K562 (cell line): ENCODE measurements around the gene TMEM203. TPM values are rescaled to one million over a fixed set of nuclear protein-coding genes. Genes with fewer than 3 reads are reported as not detected.

Experiments
- ATAC-seq: fragments of 200-7000 bp; cut with Tn5 transposase; 3 replicates; pipeline ENCODE4 v1.9.1; 2020; ENCODE audit warnings: moderate library complexity
- BruUV-seq: library from RNA; stranded (reverse); fragments of 400-500 nt; replicated peaks from 2 replicates; lab custom pipeline; 2021; lab: Mats Ljungman, UMichigan
- CTCF ChIA-PET: fragments of 300-600 bp; formaldehyde crosslinking; extraction: SDS; loops from one replicate; lab custom pipeline; 2021; ENCODE audit warnings: low intra/inter-chr PET ratio; lab: Yijun Ruan, JAX
- POLR2A ChIA-PET: fragments of 300-600, 350-650 bp; sonication (Branson Sonifier 250); formaldehyde crosslinking; extraction: SDS; loops from one replicate; lab custom pipeline; 2021; ENCODE audit warnings: antibody characterized with exemption, inconsistent platforms; lab: Yijun Ruan, JAX
- DNase-seq, 4 experiments: peaks; one replicate each; pipeline versions ENCODE4 v3.0.0 to v3.0.0-alpha.2; 2011 to 2018; ENCODE audit warnings: low spot score in 3 of 4, mixed read lengths in 3 of 4; ENCODE audit errors: extremely low read depth in 1 of 4
- FAIRE-seq: peaks from 2 replicates; lab custom pipeline; 2011; peaks lifted over from hg19 to GRCh38; lab: Jason Lieb, UNC
- H2AFZ ChIP-seq: 2 replicates; pipeline ENCODE4 v1.6.0; 2011; ENCODE audit warnings: low read depth, low read length, control low read depth, inconsistent platforms
- H3K27ac ChIP-seq: fragments of 200-600 bp; 3 replicates; pipeline ENCODE4 v1.8.0; 2011; ENCODE audit warnings: low read depth, mild to moderate bottlenecking, control low read depth, inconsistent platforms, low read length, moderate library complexity, mixed read lengths; ENCODE audit errors: extremely low read depth
- H3K27me3 ChIP-seq, 2 experiments: fragments of 300-600 bp in 1 of 2; 2 replicates in 1 of 2; 3 replicates in 1 of 2; pipeline versions ENCODE4 v1.6.0 to v1.8.0; 2011; ENCODE audit warnings: inconsistent platforms in 2 of 2, low read length in 2 of 2, mild to moderate bottlenecking in 1 of 2, mixed read lengths in 1 of 2, moderate library complexity in 1 of 2; ENCODE audit not compliant: control insufficient read depth in 2 of 2, insufficient read depth in 2 of 2
- H3K36me3 ChIP-seq: fragments of 300-600 bp; 3 replicates; pipeline ENCODE4 v1.8.0; 2011; ENCODE audit warnings: mild to moderate bottlenecking, low read length, inconsistent platforms; ENCODE audit not compliant: control insufficient read depth, insufficient read depth
- H3K4me1 ChIP-seq, 2 experiments: fragments of 200-600 bp in 1 of 2; replicated peaks in 1 of 2; 2 replicates in 1 of 2; 3 replicates in 1 of 2; pipeline versions ENCODE4 v1.5.1 to v1.8.0; 2011; ENCODE audit warnings: inconsistent platforms in 2 of 2, low read length in 2 of 2, mild to moderate bottlenecking in 1 of 2, mixed read lengths in 1 of 2, moderate library complexity in 1 of 2; ENCODE audit not compliant: control insufficient read depth in 2 of 2, insufficient read depth in 2 of 2
- H3K4me2 ChIP-seq: 2 replicates; pipeline ENCODE4 v1.6.1; 2011; ENCODE audit warnings: low read length, control low read depth, inconsistent platforms, mixed read lengths; ENCODE audit not compliant: insufficient read depth
- H3K4me3 ChIP-seq: fragments of 200-600 bp; sonication (generic), shearing (Covaris generic); 2 replicates; pipeline ENCODE4 v1.5.1; 2016; ENCODE audit warnings: control low read depth, inconsistent platforms
- H3K79me2 ChIP-seq: fragments of 200-600 bp; 3 replicates; pipeline ENCODE4 v1.8.0; 2011; ENCODE audit warnings: low read length, inconsistent platforms; ENCODE audit not compliant: control insufficient read depth, insufficient read depth
- H3K9ac ChIP-seq, 2 experiments: 2 replicates each; pipeline versions ENCODE4 v1.6.0 to v1.6.1; 2011; ENCODE audit warnings: low read depth in 2 of 2, low read length in 2 of 2, control low read depth in 1 of 2, inconsistent platforms in 1 of 2, mild to moderate bottlenecking in 1 of 2, mixed read lengths in 1 of 2; ENCODE audit not compliant: insufficient read depth in 1 of 2
- H3K9me1 ChIP-seq: one replicate; pipeline ENCODE4 v1.6.0; 2011; ENCODE audit warnings: inconsistent platforms, mild to moderate bottlenecking, low read length, moderate library complexity; ENCODE audit not compliant: control insufficient read depth, insufficient read depth
- H3K9me3 ChIP-seq: replicated peaks from 2 replicates; pipeline ENCODE4 v1.5.1; 2011; ENCODE audit warnings: low read depth, low read length, inconsistent platforms; ENCODE audit not compliant: control insufficient read depth, insufficient read depth
- H4K20me1 ChIP-seq: replicated peaks from 2 replicates; pipeline ENCODE4 v1.6.1; 2011; ENCODE audit warnings: low read length, inconsistent platforms, mixed read lengths; ENCODE audit not compliant: control insufficient read depth, insufficient read depth
- MEF2D ChIP-seq: conservative IDR thresholded peaks from 2 replicates; pipeline ENCODE4 v1.6.1; 2016; ENCODE audit warnings: low read depth, missing genetic modification characterization, missing compliant biosample characterization
- MTA3 ChIP-seq: fragments of 450-650 bp; formaldehyde crosslinking; IDR thresholded peaks from 2 replicates; pipeline ENCODE4 v1.6.1; 2017; ENCODE audit warnings: mild to moderate bottlenecking, borderline replicate concordance
- NFE2L1 ChIP-seq: fragments of 450-650 bp; IDR thresholded peaks from 2 replicates; pipeline ENCODE4 v1.6.1; 2016; ENCODE audit warnings: missing genetic modification characterization, low read depth, mild to moderate bottlenecking, missing compliant biosample characterization, moderate library complexity, borderline replicate concordance
- PCBP2 ChIP-seq: fragments of 200-400 bp; formaldehyde crosslinking; IDR thresholded peaks from 2 replicates; pipeline ENCODE4 v1.6.1; 2018; ENCODE audit warnings: low read length, low read depth, mild to moderate bottlenecking, moderate library complexity; ENCODE audit not compliant: poor library complexity, severe bottlenecking
- PTTG1 ChIP-seq: fragments of 450-650 bp; IDR thresholded peaks from 2 replicates; pipeline ENCODE4 v1.6.1; 2016; ENCODE audit warnings: low read depth, mild to moderate bottlenecking, missing genetic modification characterization, missing compliant biosample characterization
- SMAD4 ChIP-seq: fragments of 250-450 bp; sonication (Bioruptor Pico); conservative IDR thresholded peaks from 2 replicates; pipeline ENCODE4 v1.8.0; 2021; ENCODE audit warnings: inconsistent platforms, mild to moderate bottlenecking, moderate library complexity
- ZEB2 ChIP-seq: fragments of 450-650 bp; IDR thresholded peaks from 2 replicates; pipeline ENCODE4 v1.6.1; 2016
- ZNF644 ChIP-seq: fragments of 200-800 bp; sonication (Bioruptor generic); IDR thresholded peaks from 2 replicates; pipeline ENCODE4 v1.6.1; 2016; ENCODE audit warnings: low read depth, missing genetic modification characterization, missing compliant biosample characterization
- WGBS: fragments of 100-300 bp; shearing (Covaris generic); methylation state at CpG from one replicate; pipeline ENCODE4 v1.1.6; 2016; ENCODE audit warnings: low coverage, mixed read lengths; ENCODE audit not compliant: insufficient coverage; ENCODE audit errors: missing lambda C conversion rate; 5-methylcytosine and 5-hydroxymethylcytosine counted together
- in situ Hi-C: fragments of 300-500 bp; cut with MboI; formaldehyde crosslinking; loops from 4 replicates; pipeline ENCODE4 v1.15.0; 2018; ENCODE audit warnings: inconsistent platforms, mixed read lengths
- intact Hi-C: fragments of 100-400 bp; cut with micrococcal nuclease; formaldehyde crosslinking; loops from 2 replicates; pipeline ENCODE4 v1.14.2; 2022
- polyA plus RNA-seq, 8 experiments: library from polyadenylated mRNA; depleted of rRNA in 4 of 8; stranded (reverse) in 5 of 8; unstranded in 3 of 8; fragments of >200 nt; fragmentation: Nextera tagmentation in 2 of 8; fragmentation: Illumina TruSeq in 1 of 8; extraction: Ambion mirVana in 2 of 8; extraction: Trizol in 1 of 8; gene quantifications; 2 replicates each; pipeline versions ENCODE4 v1.2.1 to v1.2.3, GENCODE V29; 2011 to 2014; ENCODE audit warnings: inconsistent platforms in 1 of 8, missing spikeins in 1 of 8
- total RNA-seq, 7 experiments: library from RNA; depleted of rRNA in 6 of 7; stranded (reverse); fragments of >200 nt in 6 of 7; fragmentation: Illumina TruSeq in 2 of 7; extraction: Trizol in 2 of 7; gene quantifications; 2 replicates each; pipeline versions ENCODE4 v1.2.1 to v1.2.3, GENCODE V29; 2011 to 2021; ENCODE audit warnings: low replicate concordance in 1 of 7
- TF ChIP-seq, protein P1 (sequence below): IDR thresholded peaks from 2 replicates; pipeline ENCODE4 v1.6.1; 2016; ENCODE audit warnings: missing genetic modification characterization, missing compliant biosample characterization
- TF ChIP-seq, protein P2 (sequence below), 2 experiments: IDR thresholded peaks; 2 replicates each; pipeline ENCODE4 v1.6.1; 2011; ENCODE audit warnings: borderline replicate concordance in 1 of 2, control low read depth in 1 of 2, low read depth in 1 of 2, low read length in 1 of 2, mild to moderate bottlenecking in 1 of 2, mixed read lengths in 1 of 2, moderate library complexity in 1 of 2; ENCODE audit not compliant: insufficient read depth in 1 of 2, insufficient read length in 1 of 2, poor library complexity in 1 of 2, severe bottlenecking in 1 of 2; ENCODE audit errors: extremely low read depth in 1 of 2
- TF ChIP-seq, protein P3 (sequence below), 3 experiments: fragments of 200-800 bp in 1 of 3; fragments of 250-450 bp in 1 of 3; fragments of 450-650 bp in 1 of 3; sonication (Bioruptor Pico) in 1 of 3; sonication (Bioruptor generic) in 1 of 3; formaldehyde crosslinking in 1 of 3; IDR thresholded peaks; 2 replicates each; pipeline versions ENCODE4 v1.6.1 to v1.8.0; 2016 to 2022; ENCODE audit warnings: mild to moderate bottlenecking in 2 of 3, missing genetic modification characterization in 2 of 3, missing compliant biosample characterization in 1 of 3, moderate library complexity in 1 of 3

TMEM203 gene
- total and polyA plus RNA-seq, 9 of the 15 experiments (the other 6 are each of a cell fraction or from before 2014, with no cell fraction given), result 8.8 to 59.5 (median 37.6) TPM

DNA sequence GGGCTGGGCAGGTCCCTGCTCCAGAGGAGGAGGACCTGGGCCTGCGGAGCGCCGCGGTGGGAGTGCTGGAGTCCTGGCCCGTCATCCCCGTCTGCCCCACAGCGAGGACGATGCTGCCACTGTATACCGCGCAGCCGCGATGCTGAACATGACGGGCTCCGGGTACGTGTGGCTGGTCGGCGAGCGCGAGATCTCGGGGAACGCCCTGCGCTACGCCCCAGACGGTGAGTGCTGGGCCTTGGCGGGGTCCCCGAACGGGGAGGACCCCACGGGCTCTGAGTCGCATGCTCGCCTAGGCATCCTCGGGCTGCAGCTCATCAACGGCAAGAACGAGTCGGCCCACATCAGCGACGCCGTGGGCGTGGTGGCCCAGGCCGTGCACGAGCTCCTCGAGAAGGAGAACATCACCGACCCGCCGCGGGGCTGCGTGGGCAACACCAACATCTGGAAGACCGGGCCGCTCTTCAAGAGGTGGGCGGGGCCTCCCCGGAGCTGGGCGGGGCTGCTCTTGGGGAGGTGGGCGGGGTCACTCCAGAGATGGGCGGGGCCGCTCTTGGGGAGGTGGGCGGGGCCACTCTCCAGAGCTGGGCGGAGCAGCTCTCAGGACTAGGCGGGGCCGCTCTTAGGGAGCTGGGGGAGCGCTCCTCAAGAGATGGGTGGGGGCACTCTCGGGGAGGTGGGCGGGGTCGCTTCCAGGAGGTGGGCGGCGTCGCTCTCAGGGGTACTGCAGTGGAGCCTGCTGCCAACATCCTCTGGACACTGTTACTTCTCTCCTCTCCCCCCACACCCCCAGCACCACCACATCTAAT, 48.7 kb downstream of the TMEM203 start:
- peak overlapping the region in 1 of 2 experiments; percentile 74; a peak in 2 of 4 replicates for H3K9ac ChIP-seq
- 0 out of 2 replicates have a peak overlapping the region, but pooled peaks have one; percentile 2 for H3K4me3 ChIP-seq
- 0 out of 2 replicates have a peak, but pooled peaks cover 8% of the 10 kb centered on the region for H4K20me1 ChIP-seq
- peak overlapping the region; percentile 78 for H2AFZ ChIP-seq
- DNase-seq, result peak; percentile 86 to 95 (median 92)
- intact Hi-C loops, result no loop called here
- H3K9me3 ChIP-seq, result no peaks in the 10 kb centered on the region; the same call in 1 of the 2 replicates
- H3K4me1 ChIP-seq, result peaks cover 18 to 60% of the 10 kb centered on the region in 2 experiments; a peak in 4 of 5 replicates
- CTCF ChIA-PET, result no interaction called here
- no peaks in the 10 kb centered on the region for H3K9me1 ChIP-seq
- POLR2A ChIA-PET, result interaction anchor here (0.7 to 1.4 kb wide), 5 partner anchors 14 to 84 kb away, joined by 3 to 5 read pairs (median 3); partner anchors contain the start of gene TUBB4B
- peak; percentile 94 for ATAC-seq
- H3K27me3 ChIP-seq, result no peaks in the 10 kb centered on the region; a peak in 1 of 5 replicates
- H3K4me2 ChIP-seq, result peak overlapping the region; percentile 79
- WGBS, result 4% methylated on average over 32 of the region's 65 CpGs
- peak; percentile 66 for FAIRE-seq
- in situ Hi-C loops, result no loop called here
- no peak overlapping the region for H3K27ac ChIP-seq
- BruUV-seq, result no TSS peak
- no peaks in the 10 kb centered on the region for H3K79me2 ChIP-seq
- no peaks in the 10 kb centered on the region for H3K36me3 ChIP-seq
- TF ChIP-seq ZNF644 (tag) (no peak), MEF2D (tag) (no peak), PTTG1 (no peak), MTA3 (no peak), NFE2L1 (no peak), ZEB2 (no peak), SMAD4 (CRISPR knock-in tag) (no peak), PCBP2 (no peak)
- TF ChIP-seq, protein P1, sequence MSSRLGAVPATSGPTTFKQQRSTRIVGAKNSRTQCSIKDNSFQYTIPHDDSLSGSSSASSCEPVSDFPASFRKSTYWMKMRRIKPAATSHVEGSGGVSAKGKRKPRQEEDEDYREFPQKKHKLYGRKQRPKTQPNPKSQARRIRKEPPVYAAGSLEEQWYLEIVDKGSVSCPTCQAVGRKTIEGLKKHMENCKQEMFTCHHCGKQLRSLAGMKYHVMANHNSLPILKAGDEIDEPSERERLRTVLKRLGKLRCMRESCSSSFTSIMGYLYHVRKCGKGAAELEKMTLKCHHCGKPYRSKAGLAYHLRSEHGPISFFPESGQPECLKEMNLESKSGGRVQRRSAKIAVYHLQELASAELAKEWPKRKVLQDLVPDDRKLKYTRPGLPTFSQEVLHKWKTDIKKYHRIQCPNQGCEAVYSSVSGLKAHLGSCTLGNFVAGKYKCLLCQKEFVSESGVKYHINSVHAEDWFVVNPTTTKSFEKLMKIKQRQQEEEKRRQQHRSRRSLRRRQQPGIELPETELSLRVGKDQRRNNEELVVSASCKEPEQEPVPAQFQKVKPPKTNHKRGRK (tag), result no peak
- TF ChIP-seq, protein P2, sequence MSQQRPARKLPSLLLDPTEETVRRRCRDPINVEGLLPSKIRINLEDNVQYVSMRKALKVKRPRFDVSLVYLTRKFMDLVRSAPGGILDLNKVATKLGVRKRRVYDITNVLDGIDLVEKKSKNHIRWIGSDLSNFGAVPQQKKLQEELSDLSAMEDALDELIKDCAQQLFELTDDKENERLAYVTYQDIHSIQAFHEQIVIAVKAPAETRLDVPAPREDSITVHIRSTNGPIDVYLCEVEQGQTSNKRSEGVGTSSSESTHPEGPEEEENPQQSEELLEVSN (IDR thresholded peaks at IDR 0.05; ENCODE audit: borderline replicate concordance in 1 of 2, extremely low read depth in 1 of 2, insufficient read depth in 1 of 2, insufficient read length in 1 of 2, low read depth in 1 of 2, low read length in 1 of 2, poor library complexity in 1 of 2, severe bottlenecking in 1 of 2), result peak in 1 of 2 experiments; percentile 50
- TF ChIP-seq, protein P3, sequence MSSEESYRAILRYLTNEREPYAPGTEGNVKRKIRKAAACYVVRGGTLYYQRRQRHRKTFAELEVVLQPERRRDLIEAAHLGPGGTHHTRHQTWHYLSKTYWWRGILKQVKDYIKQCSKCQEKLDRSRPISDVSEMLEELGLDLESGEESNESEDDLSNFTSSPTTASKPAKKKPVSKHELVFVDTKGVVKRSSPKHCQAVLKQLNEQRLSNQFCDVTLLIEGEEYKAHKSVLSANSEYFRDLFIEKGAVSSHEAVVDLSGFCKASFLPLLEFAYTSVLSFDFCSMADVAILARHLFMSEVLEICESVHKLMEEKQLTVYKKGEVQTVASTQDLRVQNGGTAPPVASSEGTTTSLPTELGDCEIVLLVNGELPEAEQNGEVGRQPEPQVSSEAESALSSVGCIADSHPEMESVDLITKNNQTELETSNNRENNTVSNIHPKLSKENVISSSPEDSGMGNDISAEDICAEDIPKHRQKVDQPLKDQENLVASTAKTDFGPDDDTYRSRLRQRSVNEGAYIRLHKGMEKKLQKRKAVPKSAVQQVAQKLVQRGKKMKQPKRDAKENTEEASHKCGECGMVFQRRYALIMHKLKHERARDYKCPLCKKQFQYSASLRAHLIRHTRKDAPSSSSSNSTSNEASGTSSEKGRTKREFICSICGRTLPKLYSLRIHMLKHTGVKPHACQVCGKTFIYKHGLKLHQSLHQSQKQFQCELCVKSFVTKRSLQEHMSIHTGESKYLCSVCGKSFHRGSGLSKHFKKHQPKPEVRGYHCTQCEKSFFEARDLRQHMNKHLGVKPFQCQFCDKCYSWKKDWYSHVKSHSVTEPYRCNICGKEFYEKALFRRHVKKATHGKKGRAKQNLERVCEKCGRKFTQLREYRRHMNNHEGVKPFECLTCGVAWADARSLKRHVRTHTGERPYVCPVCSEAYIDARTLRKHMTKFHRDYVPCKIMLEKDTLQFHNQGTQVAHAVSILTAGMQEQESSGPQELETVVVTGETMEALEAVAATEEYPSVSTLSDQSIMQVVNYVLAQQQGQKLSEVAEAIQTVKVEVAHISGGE (CRISPR knock-in tag; IDR thresholded peaks at IDR 0.05), result no peak
